Neural cell (in vitro differentiated cells): ENCODE results near the gene SPOCD1.

Experiments
- EP300 ChIP-seq: fragments of 450-650 bp; conservative IDR thresholded peaks from 2 replicates; pipeline ENCODE4 v1.6.1; 2014; ENCODE audit warnings: antibody characterized with exemption, mild to moderate bottlenecking, moderate library complexity; ENCODE audit not compliant: poor library complexity, severe bottlenecking
- EZH2 ChIP-seq: fragments of 200-600, 300-800 bp; shearing (Covaris generic), sonication (generic); IDR thresholded peaks from 2 replicates; pipeline ENCODE4 v1.6.1; 2014; ENCODE audit warnings: antibody characterized with exemption, low read length, borderline replicate concordance, mild to moderate bottlenecking; ENCODE audit not compliant: insufficient read depth, poor library complexity, severe bottlenecking
- MXI1 ChIP-seq: fragments of 450-650 bp; conservative IDR thresholded peaks from 2 replicates; pipeline ENCODE4 v1.6.1; 2014; ENCODE audit warnings: antibody characterized with exemption, mild to moderate bottlenecking; ENCODE audit not compliant: poor library complexity, severe bottlenecking
- POLR2AphosphoS5 ChIP-seq: IDR thresholded peaks from 2 replicates; pipeline ENCODE4 v1.6.1; 2012
- TAF1 ChIP-seq: IDR thresholded peaks from 2 replicates; pipeline ENCODE4 v1.6.1; 2012; ENCODE audit warnings: low read depth
- TF ChIP-seq, protein P1 (sequence below): fragments of 450-650 bp; IDR thresholded peaks from 2 replicates; pipeline ENCODE4 v1.5.1; 2014; ENCODE audit warnings: antibody characterized with exemption, mild to moderate bottlenecking, moderate library complexity; ENCODE audit not compliant: poor library complexity, severe bottlenecking

GRCh38 chr1:31830511-31830910 is 14.7 kb upstream of the SPOCD1 start:
- no peak for TF ChIP-seq POLR2AphosphoS5
- TF ChIP-seq, protein P1, sequence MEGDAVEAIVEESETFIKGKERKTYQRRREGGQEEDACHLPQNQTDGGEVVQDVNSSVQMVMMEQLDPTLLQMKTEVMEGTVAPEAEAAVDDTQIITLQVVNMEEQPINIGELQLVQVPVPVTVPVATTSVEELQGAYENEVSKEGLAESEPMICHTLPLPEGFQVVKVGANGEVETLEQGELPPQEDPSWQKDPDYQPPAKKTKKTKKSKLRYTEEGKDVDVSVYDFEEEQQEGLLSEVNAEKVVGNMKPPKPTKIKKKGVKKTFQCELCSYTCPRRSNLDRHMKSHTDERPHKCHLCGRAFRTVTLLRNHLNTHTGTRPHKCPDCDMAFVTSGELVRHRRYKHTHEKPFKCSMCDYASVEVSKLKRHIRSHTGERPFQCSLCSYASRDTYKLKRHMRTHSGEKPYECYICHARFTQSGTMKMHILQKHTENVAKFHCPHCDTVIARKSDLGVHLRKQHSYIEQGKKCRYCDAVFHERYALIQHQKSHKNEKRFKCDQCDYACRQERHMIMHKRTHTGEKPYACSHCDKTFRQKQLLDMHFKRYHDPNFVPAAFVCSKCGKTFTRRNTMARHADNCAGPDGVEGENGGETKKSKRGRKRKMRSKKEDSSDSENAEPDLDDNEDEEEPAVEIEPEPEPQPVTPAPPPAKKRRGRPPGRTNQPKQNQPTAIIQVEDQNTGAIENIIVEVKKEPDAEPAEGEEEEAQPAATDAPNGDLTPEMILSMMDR, result no peak
- TF ChIP-seq EZH2, result no peak
- TF ChIP-seq TAF1, result no peak
- TF ChIP-seq EP300, result no peak
- TF ChIP-seq MXI1, result no peak
